K562 (cell line): ENCODE measurements around the gene GRIK3. TPM values are rescaled to one million over a fixed set of nuclear protein-coding genes. Genes with fewer than 3 reads are reported as not detected.

Experiments used
- CC2D1A ChIP-seq: fragments of 450-650 bp; IDR thresholded peaks from 2 replicates; pipeline ENCODE4 v1.6.1; 2017; ENCODE audit warnings: mild to moderate bottlenecking
- CREB1 ChIP-seq, 2 experiments: sonication (generic) in 1 of 2; formaldehyde crosslinking in 1 of 2; IDR thresholded peaks; 2 replicates each; pipeline versions ENCODE4 v1.6.1 to v1.8.0; 2012 to 2022; ENCODE audit warnings: inconsistent platforms in 1 of 2, mild to moderate bottlenecking in 1 of 2, missing genetic modification reagents in 1 of 2, moderate library complexity in 1 of 2
- CREBBP ChIP-seq: IDR thresholded peaks from one replicate; pipeline ENCODE4 v1.6.1; 2012; ENCODE audit warnings: low read depth, mild to moderate bottlenecking, control low read depth, inconsistent platforms, low read length
- CTCF ChIP-seq, 3 experiments: IDR thresholded peaks in 2 of 3; conservative IDR thresholded peaks in 1 of 3; 2 replicates each; pipeline ENCODE4 v1.5.1; 2011 to 2012; ENCODE audit warnings: low read length in 3 of 3, mild to moderate bottlenecking in 3 of 3, control low read depth in 2 of 3, improper control_type of control experiment in 1 of 3, inconsistent platforms in 1 of 3, low read depth in 1 of 3, mixed read lengths in 1 of 3, moderate library complexity in 1 of 3; ENCODE audit not compliant: insufficient read depth in 2 of 3
- E2F1 ChIP-seq: sonication (generic); formaldehyde crosslinking; IDR thresholded peaks from 2 replicates; pipeline ENCODE4 v1.8.1; 2023; ENCODE audit warnings: mild to moderate bottlenecking, missing genetic modification reagents, moderate library complexity
- ETV5 ChIP-seq: sonication (generic); formaldehyde crosslinking; IDR thresholded peaks from 2 replicates; pipeline ENCODE4 v1.4.0; 2020; ENCODE audit warnings: low read depth, mild to moderate bottlenecking, missing genetic modification reagents
- HDGF ChIP-seq: fragments of 450-650 bp; IDR thresholded peaks from 2 replicates; pipeline ENCODE4 v1.6.1; 2016
- HNRNPK ChIP-seq: fragments of 200-400 bp; formaldehyde crosslinking; IDR thresholded peaks from one replicate; pipeline ENCODE4 v1.6.1; 2018; ENCODE audit warnings: mild to moderate bottlenecking, low read depth, low read length; ENCODE audit not compliant: poor library complexity, severe bottlenecking
- NUFIP1 ChIP-seq: fragments of 450-650 bp; IDR thresholded peaks from 2 replicates; pipeline ENCODE4 v1.6.1; 2018; ENCODE audit not compliant: partially characterized antibody
- RNF2 ChIP-seq: sonication (generic); IDR thresholded peaks from 2 replicates; pipeline ENCODE4 v1.6.1; 2016
- RNF219 ChIP-seq: fragments of 250-450 bp; sonication (Bioruptor Pico); IDR thresholded peaks from 2 replicates; pipeline ENCODE4 v1.5.0; 2022; ENCODE audit warnings: mild to moderate bottlenecking
- SP1 ChIP-seq: sonication (generic); formaldehyde crosslinking; IDR thresholded peaks from 2 replicates; pipeline ENCODE4 v1.8.1; 2022; ENCODE audit warnings: mild to moderate bottlenecking, missing genetic modification reagents
- THAP7 ChIP-seq: fragments of 250-450 bp; sonication (Bioruptor Pico); IDR thresholded peaks from 2 replicates; pipeline ENCODE4 v1.5.0; 2021
- ZNF282 ChIP-seq: sonication (generic); formaldehyde crosslinking; IDR thresholded peaks from 2 replicates; pipeline ENCODE4 v1.8.1; 2023; ENCODE audit warnings: missing genetic modification reagents
- polyA plus RNA-seq, 8 experiments: library from polyadenylated mRNA; depleted of rRNA in 4 of 8; stranded (reverse) in 5 of 8; unstranded in 3 of 8; fragments of >200 nt; fragmentation: Nextera tagmentation in 2 of 8; fragmentation: Illumina TruSeq in 1 of 8; extraction: Ambion mirVana in 2 of 8; extraction: Trizol in 1 of 8; gene quantifications; 2 replicates each; pipeline versions ENCODE4 v1.2.1 to v1.2.3, GENCODE V29; 2011 to 2014; ENCODE audit warnings: inconsistent platforms in 1 of 8, missing spikeins in 1 of 8
- total RNA-seq, 7 experiments: library from RNA; depleted of rRNA in 6 of 7; stranded (reverse); fragments of >200 nt in 6 of 7; fragmentation: Illumina TruSeq in 2 of 7; extraction: Trizol in 2 of 7; gene quantifications; 2 replicates each; pipeline versions ENCODE4 v1.2.1 to v1.2.3, GENCODE V29; 2011 to 2021; ENCODE audit warnings: low replicate concordance in 1 of 7

The GRIK3 gene
- total and polyA plus RNA-seq, 9 of the 15 experiments (the other 6 are each of a cell fraction or from before 2014, with no cell fraction given) = not detected

GRCh38 chr1:37017720-37018119 lies 16.6 kb downstream of the GRIK3 start (continued):
- no peak for TF ChIP-seq THAP7 (CRISPR knock-in tag)
- TF ChIP-seq NUFIP1 = no peak
- no peak for TF ChIP-seq CREBBP
- no peak for TF ChIP-seq E2F1 (CRISPR knock-in tag)
- no peak for TF ChIP-seq ETV5 (CRISPR knock-in tag)
- 0 out of 2 replicates have a peak, but pooled peaks have one; percentile 38 for TF ChIP-seq CREB1 (IDR thresholded peaks at IDR 0.05)
- TF ChIP-seq CREB1 (CRISPR knock-in tag; IDR thresholded peaks at IDR 0.05) = peak; percentile 54; the same call in 1 of the 2 replicates
- no peak for TF ChIP-seq RNF219 (CRISPR knock-in tag)
- TF ChIP-seq RNF2 = no peak
- TF ChIP-seq HDGF = no peak
- TF ChIP-seq CTCF (IDR thresholded peaks at IDR 0.05 in 2 of 3, conservative IDR thresholded peaks at IDR 0.05 in 1 of 3; ENCODE audit: insufficient read depth in 2 of 3, low read depth in 1 of 3, low read length in 3 of 3) = peak; percentile 15 to 55 (median 52); a peak in 5 of 6 replicates
- TF ChIP-seq SP1 (CRISPR knock-in tag) = no peak
- TF ChIP-seq ZNF282 (CRISPR knock-in tag) = no peak
- TF ChIP-seq HNRNPK = no peak
- TF ChIP-seq CC2D1A = no peak
